ENCODE data around the gene P3H3. TPM values are rescaled to one million over a fixed set of nuclear protein-coding genes. Genes with fewer than 3 reads are reported as not detected.

P3H3 gene
- polyA plus RNA-seq, 6 donors from 2014 or later, result not detected

DNA sequence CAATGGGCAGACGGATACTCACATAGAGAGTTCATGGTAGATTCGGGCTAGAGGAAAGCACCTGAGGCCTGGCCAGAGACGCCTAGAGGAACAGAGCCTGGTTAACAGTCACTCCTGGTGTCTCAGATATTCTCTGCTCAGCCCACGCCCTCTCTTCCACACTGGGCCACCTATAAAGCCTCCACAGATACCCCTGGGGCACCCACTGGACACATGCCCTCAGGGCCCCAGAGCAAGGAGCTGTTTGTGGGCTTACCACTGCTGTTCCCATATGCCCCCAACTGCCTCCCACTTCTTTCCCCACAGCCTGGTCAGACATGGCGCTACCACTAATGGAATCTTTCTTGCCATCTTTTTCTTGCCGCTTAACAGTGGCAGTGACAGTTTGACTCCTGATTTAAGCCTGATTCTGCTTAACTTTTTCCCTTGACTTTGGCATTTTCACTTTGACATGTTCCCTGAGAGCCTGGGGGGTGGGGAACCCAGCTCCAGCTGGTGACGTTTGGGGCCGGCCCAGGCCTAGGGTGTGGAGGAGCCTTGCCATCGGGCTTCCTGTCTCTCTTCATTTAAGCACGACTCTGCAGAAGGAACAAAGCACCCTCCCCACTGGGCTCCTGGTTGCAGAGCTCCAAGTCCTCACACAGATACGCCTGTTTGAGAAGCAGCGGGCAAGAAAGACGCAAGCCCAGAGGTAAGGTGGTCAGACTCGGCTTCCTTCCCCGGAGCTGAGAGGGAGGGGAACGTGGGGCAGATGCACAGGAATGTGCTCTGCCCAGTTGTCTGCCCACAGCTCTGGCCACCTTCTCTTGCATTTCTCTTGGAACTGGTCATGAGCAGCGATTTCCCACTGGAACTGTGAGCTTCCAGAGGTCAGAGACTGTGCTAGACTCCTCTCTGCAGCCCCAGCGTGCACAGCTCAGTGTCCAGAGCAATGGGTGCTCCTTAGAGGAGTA, 39.0 kb upstream of the P3H3 start, which contains the start of gene CD4:
Gene CD4 (plus strand): TSS at position 557 of the 953 bp plus-strand sequence. CDS start 10,611 bp downstream, outside the sequence.
- no peak for ATAC-seq (ENCODE audit: low read depth in 2 of 2)
- Mint-ChIP-seq H3K9me3 (peaks cover 0 to 3% (median 0%) of the 10 kb centered on the region in 7 donors), H3K27ac (peak within 1 kb of the TSS in 1 of 6 donors; percentile 74), H3K27me3 (peaks cover 24 to 46% (median 41%) of the 10 kb centered on the region in 3 donors), H3K36me3 (no peaks in the 10 kb centered on the region), H3K4me3 (peak within 1 kb of the TSS in 1 of 8 donors; percentile 3), H3K4me1 (peaks cover 18 to 22% (median 21%) of the 10 kb centered on the region in 3 donors)
- no peak for DNase-seq

DNA sequence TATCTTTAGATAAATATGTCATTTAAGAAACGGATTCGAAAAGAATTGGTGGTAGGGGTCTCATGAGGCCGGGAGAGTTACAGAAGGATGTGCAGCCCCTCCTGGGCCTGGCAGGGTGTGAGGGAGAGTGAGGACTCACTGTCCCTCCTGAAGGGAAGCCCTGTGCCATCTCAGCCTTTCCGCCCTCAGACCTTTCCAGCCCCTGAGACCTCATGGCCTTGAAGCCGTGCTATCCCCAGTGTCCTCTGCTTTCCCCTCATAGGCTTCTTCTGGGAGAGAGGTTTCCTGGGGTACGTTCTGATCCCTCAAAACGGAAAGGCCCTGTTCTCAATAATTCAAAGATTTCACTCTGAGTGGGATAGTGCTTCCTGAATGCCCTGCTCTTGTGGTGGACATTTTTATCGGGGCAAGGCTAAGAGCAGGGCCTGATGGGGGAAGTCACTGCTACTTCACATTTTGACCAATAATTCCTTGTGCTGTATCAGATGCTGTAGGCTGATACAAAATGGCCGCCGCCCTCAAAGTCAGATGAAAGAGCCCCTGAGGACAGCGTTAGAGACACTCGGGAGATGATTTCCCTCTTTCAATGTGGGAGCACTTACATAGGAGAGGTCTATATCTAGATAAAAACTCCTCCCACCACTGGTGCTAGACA, 37.6 kb upstream of the P3H3 start:
- Mint-ChIP-seq H3K4me1 (peaks cover 18 to 24% (median 21%) of the 10 kb centered on the region in 3 donors), H3K9me3 (peaks cover 0 to 3% (median 0%) of the 10 kb centered on the region in 7 donors), H3K4me3 (peak overlapping the region in 1 of 8 donors; percentile 23), H3K36me3 (no peaks in the 10 kb centered on the region), H3K27me3 (peaks cover 31 to 56% (median 51%) of the 10 kb centered on the region in 3 donors), H3K27ac (peak overlapping the region in 2 of 6 donors; percentile 17 to 59)
- ATAC-seq (ENCODE audit: low read depth in 2 of 2) (no peak), DNase-seq (no peak)

DNA sequence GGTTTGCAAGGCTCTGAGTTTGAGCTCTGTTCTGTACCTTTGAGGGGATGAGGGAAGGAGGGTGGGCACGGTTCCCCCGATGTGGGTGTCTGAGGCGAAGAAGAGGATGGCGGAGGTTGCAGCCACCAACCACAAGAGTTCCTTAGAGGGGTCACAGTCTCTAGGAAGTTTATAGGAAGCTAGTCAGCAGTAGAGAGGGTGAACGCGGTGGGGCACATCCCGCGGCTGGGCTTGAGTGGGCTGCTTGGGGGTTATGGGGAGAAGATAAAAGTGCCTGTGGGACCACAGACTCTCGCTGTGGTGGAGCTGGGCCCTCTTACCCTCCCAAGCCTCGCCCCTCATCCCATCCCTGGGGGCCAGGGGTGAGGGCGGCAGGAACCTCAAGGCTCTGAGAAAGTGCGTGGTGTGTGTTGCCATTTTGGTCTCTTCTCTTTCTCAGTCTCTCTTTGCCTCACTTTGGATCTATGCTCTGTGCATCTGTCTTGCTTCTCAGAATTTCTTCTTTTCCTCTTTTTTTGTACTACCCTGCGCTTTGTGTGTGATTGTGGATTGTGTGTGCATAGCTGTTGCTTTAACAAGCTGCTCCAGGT, 36.2 kb upstream of the P3H3 start:
- Mint-ChIP-seq H3K27ac (peak overlapping the region in 2 of 6 donors; percentile 29 to 64), H3K4me1 (peaks cover 18 to 24% (median 21%) of the 10 kb centered on the region in 3 donors), H3K36me3 (no peaks in the 10 kb centered on the region), H3K27me3 (peaks cover 40 to 66% (median 63%) of the 10 kb centered on the region in 3 donors), H3K4me3 (peak overlapping the region in 5 of 8 donors; percentile 50 to 85 (median 56)), H3K9me3 (peaks cover 0 to 3% (median 0%) of the 10 kb centered on the region in 7 donors)
- no peak for DNase-seq
- ATAC-seq (ENCODE audit: low read depth in 2 of 2), result peak; percentile 9 to 14

DNA sequence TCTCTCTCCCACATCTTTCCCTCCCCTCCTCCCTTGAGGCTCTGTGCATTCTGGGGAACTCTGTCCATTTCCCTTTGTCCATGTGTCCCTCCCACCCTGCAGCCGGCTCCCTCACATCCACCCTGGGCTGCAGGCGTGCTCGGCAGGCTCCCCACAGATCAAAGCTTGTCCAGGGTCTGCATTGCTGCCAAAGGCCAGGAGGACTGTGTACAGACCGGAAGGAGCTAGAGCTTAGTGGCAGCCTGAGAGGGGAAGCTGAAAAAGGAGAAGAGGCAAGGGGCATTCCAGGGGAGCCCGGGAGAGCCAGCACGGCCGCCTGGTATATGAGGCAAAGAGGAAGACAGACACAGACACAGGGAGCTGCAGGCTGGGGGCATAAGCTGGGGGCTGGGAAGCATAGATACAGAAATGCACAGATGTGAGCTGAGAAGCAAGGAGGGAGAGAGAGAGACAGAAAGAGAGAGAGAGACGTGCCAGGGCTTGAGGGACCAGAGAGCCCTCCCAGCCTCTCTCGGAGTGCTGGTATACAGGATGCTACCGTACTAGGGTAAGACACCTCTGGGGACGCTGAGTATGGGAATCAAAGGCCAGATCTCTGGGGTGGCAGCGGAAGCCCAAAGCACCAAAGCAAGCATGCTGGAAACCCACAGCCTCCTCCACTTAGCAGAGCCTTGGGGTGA, 35.5 kb upstream of the P3H3 start:
- peak; percentile 26 for DNase-seq
- peaks cover 18 to 24% (median 21%) of the 10 kb centered on the region in 3 donors for H3K4me1 Mint-ChIP-seq
- peak overlapping the region; percentile 3 to 85 (median 57) for H3K4me3 Mint-ChIP-seq
- H3K27ac Mint-ChIP-seq, result peak overlapping the region in 1 of 6 donors; percentile 29
- H3K27me3 Mint-ChIP-seq, result peaks cover 45 to 71% (median 69%) of the 10 kb centered on the region in 3 donors
- peak; percentile 94 for ATAC-seq (ENCODE audit: low read depth in 2 of 2)
- peaks cover 0 to 3% (median 0%) of the 10 kb centered on the region in 7 donors for H3K9me3 Mint-ChIP-seq
- H3K36me3 Mint-ChIP-seq, result no peaks in the 10 kb centered on the region

DNA sequence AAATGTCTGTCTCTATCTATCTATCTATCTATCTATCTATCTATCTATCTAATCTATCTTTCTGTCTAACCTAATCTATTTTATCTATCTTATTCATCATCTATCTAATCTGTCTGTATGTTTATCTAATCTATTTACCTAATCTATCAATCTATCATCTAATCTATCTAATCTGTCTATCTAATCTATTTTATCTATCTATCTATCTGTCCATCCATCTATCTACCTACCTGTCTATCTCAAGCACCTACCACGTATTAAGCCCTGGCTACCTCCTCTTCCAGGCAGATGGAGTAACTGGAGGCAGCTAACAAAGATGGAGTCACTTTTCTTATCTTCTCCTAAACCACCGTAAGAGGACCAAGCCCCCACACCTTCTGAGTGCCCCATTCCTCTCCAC, 33.1 kb upstream of the P3H3 start:
- no peak for ATAC-seq (ENCODE audit: low read depth in 2 of 2)
- Mint-ChIP-seq H3K4me1 (peaks cover 18 to 24% (median 21%) of the 10 kb centered on the region in 3 donors), H3K36me3 (no peaks in the 10 kb centered on the region), H3K27me3 (peaks cover 53 to 71% (median 70%) of the 10 kb centered on the region in 3 donors), H3K9me3 (peaks cover 0 to 3% (median 0%) of the 10 kb centered on the region in 7 donors), H3K4me3 (no peak overlapping the region), H3K27ac (no peak overlapping the region)
- DNase-seq, result no peak

DNA sequence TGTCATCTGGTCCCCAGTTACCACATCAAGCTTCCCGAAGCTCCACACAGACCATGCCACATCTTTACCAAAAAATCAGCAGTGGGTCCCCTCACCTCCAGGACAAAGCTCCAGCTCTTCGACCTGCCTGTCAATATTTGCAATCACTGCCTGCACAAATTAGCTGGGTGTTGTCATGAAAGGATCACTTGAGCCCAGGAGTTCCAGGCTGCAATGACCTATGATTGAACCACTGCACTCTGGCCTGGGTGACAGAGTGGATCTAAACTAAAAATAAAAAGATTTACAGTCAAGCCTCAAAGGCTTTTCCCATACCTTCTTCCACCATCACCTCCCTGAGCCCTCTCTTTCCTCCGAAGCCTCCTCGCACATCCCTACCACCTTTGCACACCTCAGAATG, 31.6 kb upstream of the P3H3 start:
- Mint-ChIP-seq H3K27me3 (peaks cover 53 to 71% (median 70%) of the 10 kb centered on the region in 3 donors), H3K27ac (peak overlapping the region in 2 of 6 donors; percentile 3 to 4), H3K4me3 (no peak overlapping the region), H3K9me3 (peaks cover 0 to 3% (median 0%) of the 10 kb centered on the region in 7 donors), H3K4me1 (peaks cover 18 to 24% (median 21%) of the 10 kb centered on the region in 3 donors), H3K36me3 (no peaks in the 10 kb centered on the region)
- no peak for ATAC-seq (ENCODE audit: low read depth in 2 of 2)
- DNase-seq, result no peak

DNA sequence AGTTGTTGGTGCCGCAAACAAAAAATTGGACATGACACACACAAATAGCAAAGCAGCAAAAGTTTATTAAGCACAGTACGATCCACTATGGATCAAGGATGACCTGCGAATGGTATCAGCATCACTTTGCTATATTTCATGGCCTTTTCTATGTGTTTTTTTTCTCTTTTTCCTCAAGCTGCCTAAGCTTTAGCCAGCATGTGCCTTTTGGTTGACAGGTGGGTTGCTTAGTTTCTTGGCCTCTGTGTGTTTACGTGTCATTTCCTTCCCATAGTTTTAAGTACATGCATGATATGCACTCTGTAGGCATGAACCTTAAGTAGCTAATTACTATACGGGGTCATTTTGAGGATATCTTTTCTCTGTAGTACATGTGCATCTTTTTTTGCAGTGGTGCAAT, 29.1 kb upstream of the P3H3 start:
- DNase-seq (no peak), ATAC-seq (ENCODE audit: low read depth in 2 of 2) (no peak)
- Mint-ChIP-seq H3K27ac (no peak overlapping the region), H3K4me3 (no peak overlapping the region), H3K4me1 (peaks cover 0 to 3% (median 0%) of the 10 kb centered on the region in 3 donors), H3K9me3 (no peaks in the 10 kb centered on the region), H3K36me3 (no peaks in the 10 kb centered on the region), H3K27me3 (peaks cover 42 to 59% (median 49%) of the 10 kb centered on the region in 3 donors)

DNA sequence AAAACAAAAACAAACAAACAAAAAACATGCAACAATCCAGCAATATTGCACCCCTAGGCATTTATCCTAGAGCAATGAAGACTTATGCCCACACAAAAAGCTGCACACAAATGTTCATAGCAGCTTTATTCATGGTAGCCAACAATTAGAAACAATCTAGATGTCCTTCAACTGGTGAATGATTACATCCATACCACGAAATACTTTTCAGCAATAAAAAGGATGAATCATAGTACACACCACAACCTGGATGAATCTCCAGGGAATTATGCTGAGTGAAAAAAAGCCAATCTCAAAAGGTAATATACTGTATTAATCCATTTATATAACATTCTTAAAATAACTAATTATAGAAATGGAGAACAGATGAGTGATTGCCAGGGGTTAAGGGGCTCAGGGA, 21.0 kb upstream of the P3H3 start:
- peaks cover 0 to 6% (median 0%) of the 10 kb centered on the region in 3 donors for H3K4me1 Mint-ChIP-seq
- no peak overlapping the region for H3K4me3 Mint-ChIP-seq
- DNase-seq, result no peak
- H3K36me3 Mint-ChIP-seq, result no peaks in the 10 kb centered on the region
- H3K27ac Mint-ChIP-seq, result no peak overlapping the region
- no peak for ATAC-seq (ENCODE audit: low read depth in 2 of 2)
- H3K27me3 Mint-ChIP-seq, result peaks cover 0 to 18% (median 5%) of the 10 kb centered on the region in 3 donors
- H3K9me3 Mint-ChIP-seq, result no peaks in the 10 kb centered on the region

DNA sequence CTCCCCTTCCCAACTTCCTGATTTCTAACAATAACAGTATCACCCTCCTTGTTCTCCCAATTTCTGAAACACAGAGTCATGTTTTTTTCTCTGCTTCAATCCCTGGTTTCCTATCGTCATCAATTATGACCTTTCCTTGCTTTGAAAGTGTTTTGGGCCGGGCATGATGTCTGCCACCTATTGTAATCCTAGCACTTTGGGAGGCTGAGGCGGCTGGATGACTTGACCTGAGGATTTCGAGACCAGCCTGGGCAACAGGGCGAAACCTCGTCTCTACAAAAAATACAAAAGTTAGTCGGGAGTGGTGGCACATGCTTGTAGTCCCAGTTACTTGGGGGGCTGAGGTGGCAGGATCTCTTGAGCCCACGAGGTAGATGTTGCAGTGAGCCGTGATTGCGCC, 19.2 kb upstream of the P3H3 start:
- Mint-ChIP-seq H3K36me3 (no peaks in the 10 kb centered on the region), H3K4me1 (peaks cover 0 to 14% (median 0%) of the 10 kb centered on the region in 3 donors), H3K27me3 (peaks cover 3 to 17% (median 10%) of the 10 kb centered on the region in 3 donors), H3K4me3 (no peak overlapping the region), H3K9me3 (no peaks in the 10 kb centered on the region), H3K27ac (no peak overlapping the region)
- DNase-seq (no peak), ATAC-seq (ENCODE audit: low read depth in 2 of 2) (no peak)

DNA sequence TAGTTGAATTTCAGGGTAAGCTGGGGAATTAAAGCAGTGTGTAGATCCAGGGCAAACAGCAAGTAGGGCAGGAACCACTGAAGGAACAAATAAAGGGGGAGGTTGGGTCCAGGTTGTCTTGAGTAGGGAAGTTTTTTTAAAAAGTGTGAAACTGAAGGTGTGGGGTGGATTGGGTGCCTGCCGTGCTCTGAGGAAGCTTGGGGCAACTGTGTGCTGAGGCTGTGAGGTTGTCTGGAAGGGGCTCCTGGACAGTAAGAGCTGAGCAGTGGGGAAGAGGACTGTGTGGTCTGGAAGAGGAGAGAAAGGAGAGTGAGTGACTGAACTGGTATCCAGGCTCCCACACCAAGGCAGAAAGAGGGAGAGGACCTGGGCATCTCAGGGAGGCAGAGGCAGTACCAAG, 17.4 kb upstream of the P3H3 start:
- no peak for DNase-seq
- no peak overlapping the region for H3K4me3 Mint-ChIP-seq
- peaks cover 10 to 23% (median 14%) of the 10 kb centered on the region in 3 donors for H3K27me3 Mint-ChIP-seq
- peaks cover 0 to 14% (median 0%) of the 10 kb centered on the region in 3 donors for H3K4me1 Mint-ChIP-seq
- ATAC-seq (ENCODE audit: low read depth in 2 of 2), result no peak
- no peaks in the 10 kb centered on the region for H3K9me3 Mint-ChIP-seq
- H3K27ac Mint-ChIP-seq, result peak overlapping the region in 1 of 6 donors; percentile 89
- no peaks in the 10 kb centered on the region for H3K36me3 Mint-ChIP-seq

DNA sequence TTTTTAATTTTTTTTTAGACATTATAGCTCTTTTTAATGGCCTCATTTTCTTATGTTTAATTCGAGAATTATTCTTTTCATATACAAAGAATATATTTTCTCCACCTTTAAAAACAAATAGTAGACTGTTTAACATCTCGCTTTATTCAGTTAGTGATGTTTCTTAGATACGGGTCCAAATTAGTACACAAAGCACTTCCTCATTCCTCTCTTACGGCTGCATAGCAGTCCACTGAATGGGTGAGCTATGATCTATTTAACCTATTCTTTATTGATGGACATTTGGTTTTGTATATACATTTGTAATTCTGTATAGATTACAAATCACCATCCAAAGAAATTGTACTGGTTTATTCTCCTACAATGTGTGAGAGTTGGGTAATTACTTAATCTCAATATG, 14.8 kb upstream of the P3H3 start:
- no peak for ATAC-seq (ENCODE audit: low read depth in 2 of 2)

DNA sequence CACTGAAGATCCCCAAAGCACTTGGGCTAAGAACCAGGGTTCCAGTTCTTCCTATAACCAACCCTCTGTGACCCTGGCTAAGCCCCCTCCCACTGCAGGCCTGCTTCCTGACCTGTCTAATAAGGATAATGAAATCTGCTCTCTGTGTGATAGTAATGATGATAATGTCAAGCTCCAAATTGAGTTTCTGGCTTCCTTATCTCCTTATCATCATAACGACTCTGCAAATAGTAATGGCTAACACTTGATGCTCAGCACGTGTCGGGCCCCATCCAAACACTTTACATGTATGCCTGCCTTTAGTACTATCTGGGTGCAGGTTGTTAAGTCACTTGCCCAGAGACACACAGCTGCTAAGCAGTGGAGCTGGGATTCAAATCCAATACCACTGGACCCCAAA, 11.6 kb upstream of the P3H3 start:
- H3K4me3 Mint-ChIP-seq, result no peak overlapping the region
- ATAC-seq (ENCODE audit: low read depth in 2 of 2), result no peak
- peaks cover 7 to 20% (median 7%) of the 10 kb centered on the region in 3 donors for H3K4me1 Mint-ChIP-seq
- H3K9me3 Mint-ChIP-seq, result no peaks in the 10 kb centered on the region
- H3K27me3 Mint-ChIP-seq, result peaks cover 30 to 50% (median 47%) of the 10 kb centered on the region in 3 donors
- no peak overlapping the region for H3K27ac Mint-ChIP-seq
- H3K36me3 Mint-ChIP-seq, result no peaks in the 10 kb centered on the region
- DNase-seq, result no peak

More for the DNA sequence above, 14.8 kb upstream of the P3H3 start:
- H3K36me3 Mint-ChIP-seq, result no peaks in the 10 kb centered on the region
- peaks cover 14 to 29% (median 22%) of the 10 kb centered on the region in 3 donors for H3K27me3 Mint-ChIP-seq
- H3K27ac Mint-ChIP-seq, result no peak overlapping the region
- peaks cover 0 to 15% (median 3%) of the 10 kb centered on the region in 3 donors for H3K4me1 Mint-ChIP-seq
- H3K4me3 Mint-ChIP-seq, result no peak overlapping the region
- no peak for DNase-seq
- H3K9me3 Mint-ChIP-seq, result no peaks in the 10 kb centered on the region

Data from naive B cell (primary cell).